Panc1 (cell line): Measurements from ENCODE around the gene NEO1. TPM values are rescaled to one million over a fixed set of nuclear protein-coding genes. Genes with fewer than 3 reads are reported as not detected.

Experiments used
- ATAC-seq: fragments of 200-7000 bp; cut with Tn5 transposase; 2 replicates; pipeline ENCODE4 v1.9.1; 2020; ENCODE audit warnings: mild to moderate bottlenecking, moderate library complexity
- BruUV-seq: library from RNA; stranded (reverse); fragments of 400-500 nt; replicated peaks from 2 replicates; lab custom pipeline; 2021; lab: Mats Ljungman, UMichigan
- CTCF ChIA-PET: fragments of 300-600 bp; sonication (Branson Sonifier 250); formaldehyde crosslinking; loops from one replicate; lab custom pipeline; 2022; ENCODE audit warnings: antibody characterized with exemption; lab: Charles Lee
- POLR2A ChIA-PET: fragments of 300-600 bp; sonication (Branson Sonifier 250); formaldehyde crosslinking; loops from one replicate; lab custom pipeline; 2022; ENCODE audit warnings: antibody characterized with exemption; lab: Charles Lee
- DNase-seq: peaks from one replicate; pipeline ENCODE4 v3.0.0-alpha.2; 2010; ENCODE audit warnings: low read depth, low spot score
- H3K27ac ChIP-seq: 2 replicates; pipeline ENCODE4 v1.5.1; 2011; ENCODE audit warnings: mild to moderate bottlenecking, low read length, inconsistent platforms
- H3K27me3 ChIP-seq: fragments of 200-500 bp; sonication (Bioruptor generic); 2 replicates; pipeline ENCODE4 v1.6.0; 2014; ENCODE audit warnings: low read length, inconsistent platforms; ENCODE audit not compliant: control insufficient read depth, insufficient read depth
- H3K36me3 ChIP-seq: fragments of 200-500 bp; sonication (Bioruptor generic); 2 replicates; pipeline ENCODE4 v1.5.1; 2014; ENCODE audit warnings: inconsistent platforms, mild to moderate bottlenecking, low read length, moderate library complexity; ENCODE audit not compliant: control insufficient read depth, insufficient read depth
- H3K4me1 ChIP-seq: 2 replicates; pipeline ENCODE4 v1.5.1; 2011; ENCODE audit warnings: inconsistent platforms, mild to moderate bottlenecking, low read length, moderate library complexity; ENCODE audit not compliant: control insufficient read depth, insufficient read depth
- H3K4me3 ChIP-seq, 2 experiments: 2 replicates each; pipeline ENCODE4 v1.5.1; 2011 to 2012; ENCODE audit warnings: low read depth in 2 of 2, low read length in 2 of 2, mild to moderate bottlenecking in 2 of 2, inconsistent platforms in 1 of 2, moderate library complexity in 1 of 2
- H3K9me3 ChIP-seq: fragments of 200-500 bp; sonication (Bioruptor generic); 2 replicates; pipeline ENCODE4 v1.5.1; 2014; ENCODE audit warnings: low read depth, mild to moderate bottlenecking, inconsistent platforms, low read length, moderate library complexity; ENCODE audit not compliant: control insufficient read depth, insufficient read depth
- CTCF ChIP-seq: fragments of 450-650 bp; IDR thresholded peaks from 2 replicates; pipeline ENCODE4 v1.5.1; 2017; ENCODE audit warnings: mild to moderate bottlenecking
- POLR2AphosphoS5 ChIP-seq: IDR thresholded peaks from 2 replicates; pipeline ENCODE4 v1.6.1; 2012; ENCODE audit warnings: mild to moderate bottlenecking, low read depth, low read length, moderate library complexity
- SIN3A ChIP-seq: IDR thresholded peaks from 2 replicates; pipeline ENCODE4 v1.6.1; 2012; ENCODE audit warnings: low read depth, mild to moderate bottlenecking, low read length, moderate library complexity, borderline replicate concordance; ENCODE audit not compliant: insufficient read depth
- TCF7L2 ChIP-seq: IDR thresholded peaks from 2 replicates; pipeline ENCODE4 v1.6.1; 2011; ENCODE audit warnings: mild to moderate bottlenecking, low read depth, low read length, inconsistent platforms
- in situ Hi-C: cut with HindIII; loops from 2 replicates; pipeline ENCODE4 v1.10.0; 2016; ENCODE audit warnings: low sequenced_read_pairs, low pct_unique_long_range_greater_than_20kb
- intact Hi-C: fragments of 100-400 bp; cut with micrococcal nuclease; formaldehyde crosslinking; loops from one replicate; pipeline ENCODE4 v1.10.0; 2022; ENCODE audit not compliant: unreplicated experiment
- total RNA-seq: library from RNA; stranded (reverse); gene quantifications from one replicate; pipeline ENCODE4 v1.2.1, GENCODE V29; 2021; ENCODE audit not compliant: unreplicated experiment
- TF ChIP-seq, protein P1 (sequence below), 2 experiments: IDR thresholded peaks; 2 replicates each; pipeline ENCODE4 v1.6.1; 2011 to 2012; ENCODE audit warnings: low read depth in 2 of 2, control low read depth in 1 of 2, low read length in 1 of 2, mild to moderate bottlenecking in 1 of 2, moderate library complexity in 1 of 2; ENCODE audit not compliant: insufficient read depth in 1 of 2

The NEO1 gene
- total RNA-seq, 1 experiment from 2014 or later, result 7.5 TPM

DNA sequence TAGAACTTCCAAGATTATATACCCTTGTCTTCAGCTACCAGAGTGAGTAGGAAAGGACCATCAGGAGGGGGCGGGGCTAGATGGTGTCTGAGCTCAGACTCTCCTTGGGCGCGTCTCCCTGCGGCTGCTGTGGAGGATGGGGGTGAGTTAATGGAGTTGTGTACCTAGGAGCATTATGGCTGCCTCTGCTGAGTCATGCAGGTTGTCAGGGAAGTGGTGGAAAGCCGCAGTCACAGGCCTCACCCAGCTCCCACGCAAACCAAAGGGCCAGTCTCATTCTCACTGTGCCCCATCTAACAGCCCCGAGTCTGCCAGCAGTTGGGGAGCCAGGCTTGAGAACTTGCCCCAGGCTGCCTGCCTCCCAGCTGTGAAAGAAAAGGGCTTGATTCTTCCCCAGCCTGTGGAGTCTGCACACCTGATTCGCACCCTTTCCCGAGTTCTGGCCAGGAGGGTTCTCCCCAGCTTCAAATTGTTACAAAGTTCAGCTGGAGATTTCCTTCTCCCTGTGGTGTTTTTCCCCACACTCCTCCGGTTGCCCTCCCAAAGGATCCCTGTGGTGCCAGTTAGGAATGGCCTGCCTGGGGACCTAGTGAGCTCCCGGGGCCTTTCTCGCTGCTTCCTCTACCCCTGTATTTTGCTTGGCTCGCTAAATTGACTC, 173.2 kb downstream of the NEO1 start:
- POLR2A ChIA-PET, result no interaction called here
- intact Hi-C loops, result no loop called here
- Histone ChIP-seq H3K9me3 (no peaks in the 10 kb centered on the region), H3K4me1 (no peaks in the 10 kb centered on the region), H3K27me3 (peaks cover 3% of the 10 kb centered on the region; the same call in 1 of the 2 replicates), H3K4me3 (no peak overlapping the region), H3K27ac (no peak overlapping the region), H3K36me3 (no peaks in the 10 kb centered on the region)
- DNase-seq (no peak), ATAC-seq (no peak)
- no TSS peak for BruUV-seq
- CTCF ChIA-PET, result no interaction called here
- no peak for TF ChIP-seq TCF7L2
- TF ChIP-seq POLR2AphosphoS5, result no peak
- TF ChIP-seq, protein P1, sequence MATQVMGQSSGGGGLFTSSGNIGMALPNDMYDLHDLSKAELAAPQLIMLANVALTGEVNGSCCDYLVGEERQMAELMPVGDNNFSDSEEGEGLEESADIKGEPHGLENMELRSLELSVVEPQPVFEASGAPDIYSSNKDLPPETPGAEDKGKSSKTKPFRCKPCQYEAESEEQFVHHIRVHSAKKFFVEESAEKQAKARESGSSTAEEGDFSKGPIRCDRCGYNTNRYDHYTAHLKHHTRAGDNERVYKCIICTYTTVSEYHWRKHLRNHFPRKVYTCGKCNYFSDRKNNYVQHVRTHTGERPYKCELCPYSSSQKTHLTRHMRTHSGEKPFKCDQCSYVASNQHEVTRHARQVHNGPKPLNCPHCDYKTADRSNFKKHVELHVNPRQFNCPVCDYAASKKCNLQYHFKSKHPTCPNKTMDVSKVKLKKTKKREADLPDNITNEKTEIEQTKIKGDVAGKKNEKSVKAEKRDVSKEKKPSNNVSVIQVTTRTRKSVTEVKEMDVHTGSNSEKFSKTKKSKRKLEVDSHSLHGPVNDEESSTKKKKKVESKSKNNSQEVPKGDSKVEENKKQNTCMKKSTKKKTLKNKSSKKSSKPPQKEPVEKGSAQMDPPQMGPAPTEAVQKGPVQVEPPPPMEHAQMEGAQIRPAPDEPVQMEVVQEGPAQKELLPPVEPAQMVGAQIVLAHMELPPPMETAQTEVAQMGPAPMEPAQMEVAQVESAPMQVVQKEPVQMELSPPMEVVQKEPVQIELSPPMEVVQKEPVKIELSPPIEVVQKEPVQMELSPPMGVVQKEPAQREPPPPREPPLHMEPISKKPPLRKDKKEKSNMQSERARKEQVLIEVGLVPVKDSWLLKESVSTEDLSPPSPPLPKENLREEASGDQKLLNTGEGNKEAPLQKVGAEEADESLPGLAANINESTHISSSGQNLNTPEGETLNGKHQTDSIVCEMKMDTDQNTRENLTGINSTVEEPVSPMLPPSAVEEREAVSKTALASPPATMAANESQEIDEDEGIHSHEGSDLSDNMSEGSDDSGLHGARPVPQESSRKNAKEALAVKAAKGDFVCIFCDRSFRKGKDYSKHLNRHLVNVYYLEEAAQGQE (IDR thresholded peaks at IDR 0.05; ENCODE audit: insufficient read depth in 1 of 2, low read depth in 2 of 2, low read length in 1 of 2), result no peak
- no peak for TF ChIP-seq CTCF
- no peak for TF ChIP-seq SIN3A
- in situ Hi-C loops, result no loop called here

- intact Hi-C loops (no loop called here), in situ Hi-C loops (no loop called here)
- no peak for TF ChIP-seq POLR2AphosphoS5
- no peak for TF ChIP-seq TCF7L2
- no peak for TF ChIP-seq CTCF
- TF ChIP-seq, protein P1 (IDR thresholded peaks at IDR 0.05; ENCODE audit: insufficient read depth in 1 of 2, low read depth in 2 of 2, low read length in 1 of 2), result no peak
- TF ChIP-seq SIN3A, result no peak
- Histone ChIP-seq H3K4me1 (no peaks in the 10 kb centered on the region), H3K9me3 (no peaks in the 10 kb centered on the region), H3K27me3 (peaks cover 3% of the 10 kb centered on the region; the same call in 1 of the 2 replicates), H3K27ac (no peak overlapping the region), H3K36me3 (no peaks in the 10 kb centered on the region), H3K4me3 (no peak overlapping the region)
- BruUV-seq, result no TSS peak
- no peak for ATAC-seq
- ChIA-PET CTCF (no interaction called here), POLR2A (no interaction called here)
- no peak for DNase-seq
These were observed 174.0 kb downstream of the NEO1 start for GRCh38 chr15:73226093-73226814.
